GM19455 (cell line): ENCODE data around the gene S100Z.
"Not testable (repeated sequence)": the region's sequence is repeated elsewhere in the genome, so short reads cannot be mapped to it uniquely, and the experiment has no call there.

ENCODE experiments used
- ATAC-seq: cut with Tn5 transposase; IDR thresholded peaks from one replicate; pipeline ENCODE4 v1.9.1; 2021; ENCODE audit not compliant: unreplicated experiment

Gene S100Z

DNA sequence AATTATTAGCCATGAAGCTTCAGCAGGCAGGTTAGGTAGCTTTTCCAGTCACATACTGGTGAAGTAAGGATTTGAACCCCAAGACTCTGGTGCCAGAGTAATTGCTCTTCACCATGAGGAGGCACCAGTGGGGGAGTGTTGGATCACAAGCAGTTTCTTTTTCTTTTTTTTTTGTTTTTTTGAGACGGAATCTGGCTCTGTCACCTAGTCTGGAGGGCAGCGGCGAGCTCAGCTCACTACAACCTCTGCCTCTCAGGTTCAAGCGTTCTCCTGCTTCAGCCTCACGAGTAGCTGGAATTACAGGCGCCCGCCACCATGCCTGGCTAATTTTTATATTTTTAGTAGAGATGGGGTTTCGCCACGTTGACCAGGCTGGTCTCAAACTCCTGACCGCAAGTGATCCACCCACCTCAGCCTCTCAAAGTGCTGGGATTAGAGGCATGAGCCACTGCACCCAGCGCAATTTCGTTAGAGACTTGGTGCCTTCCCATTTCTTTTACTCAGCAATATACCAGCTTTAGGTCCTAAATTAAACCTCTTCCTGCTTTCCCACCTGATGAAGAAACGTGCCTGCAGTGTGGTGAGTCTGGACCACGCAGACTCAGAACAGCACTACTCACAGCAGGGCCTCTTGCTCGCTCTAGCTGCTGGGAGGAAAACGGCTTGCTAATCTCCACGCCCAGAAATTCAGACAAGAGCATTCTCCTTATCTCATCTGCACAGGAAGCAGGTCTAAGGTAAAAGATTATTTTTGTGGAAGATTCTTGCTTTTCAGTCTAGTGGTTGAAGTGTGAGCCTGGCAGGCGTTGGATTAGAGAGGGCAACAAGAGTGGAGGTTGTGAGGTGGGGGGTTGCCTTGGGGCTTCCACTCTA is at the start of gene S100Z:
TSS of gene S100Z (plus strand) at position 596 of the 873 bp plus-strand sequence. CDS start 25,346 bp downstream, outside the sequence.
- ATAC-seq: no peak

- ATAC-seq: no peak
Observed at GRCh38 chr5:76800579-76800978, 49.2 kb upstream of the S100Z start.

- ATAC-seq: no peak
Observed at GRCh38 chr5:76801159-76801802, 48.5 kb upstream of the S100Z start.

GRCh38 chr5:76801803-76802195 is 48.0 kb upstream of the S100Z start:
- ATAC-seq: no peak

DNA sequence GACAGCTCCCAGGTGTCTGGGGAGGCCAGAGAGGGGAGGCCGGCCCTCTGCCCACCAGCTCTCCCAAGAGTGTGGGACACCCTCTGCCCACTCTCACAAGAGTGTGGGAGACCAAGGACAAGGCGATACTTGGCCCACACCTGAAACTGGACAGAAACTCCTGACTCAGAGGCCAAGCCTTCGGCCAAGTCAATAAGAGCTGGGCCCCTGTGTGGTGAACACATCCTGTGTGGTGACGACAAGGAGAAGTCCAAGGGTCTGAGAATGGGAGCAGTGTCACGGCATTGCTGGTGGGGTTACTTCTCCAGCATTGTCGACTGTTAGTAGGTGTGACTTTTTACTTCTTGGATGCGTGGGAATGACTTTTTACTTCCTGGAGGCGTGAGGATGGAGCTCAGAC is 45.5 kb upstream of the S100Z start:
- ATAC-seq: no peak

- no peak for ATAC-seq
Observed at GRCh38 chr5:76805821-76806505, 43.9 kb upstream of the S100Z start.

DNA sequence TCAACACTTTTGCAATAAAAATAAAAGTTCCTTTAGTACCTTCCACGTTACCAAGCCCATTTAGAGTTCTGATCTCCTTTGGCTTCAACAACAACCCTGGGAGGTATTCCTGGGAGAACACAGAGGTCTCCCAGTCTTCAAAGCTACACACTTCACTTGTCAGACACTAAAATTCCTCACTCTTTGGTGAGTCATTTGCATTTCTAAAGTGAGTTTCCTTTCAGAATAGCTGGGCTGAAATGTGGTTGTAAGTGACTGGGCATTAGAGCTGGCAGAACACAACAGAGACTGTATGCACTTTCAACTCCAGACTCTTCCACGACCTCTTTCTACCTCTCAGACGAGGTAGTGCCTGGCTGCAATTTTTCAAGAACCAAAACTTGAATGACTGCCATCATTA is 42.5 kb upstream of the S100Z start:
- ATAC-seq: no peak

GRCh38 chr5:76808141-76808691 is 41.6 kb upstream of the S100Z start:
- ATAC-seq: no peak

GRCh38 chr5:76809141-76809540 is 40.7 kb upstream of the S100Z start:
- no peak for ATAC-seq

GRCh38 chr5:76810236-76810635 is 39.6 kb upstream of the S100Z start:
- ATAC-seq: no peak

GRCh38 chr5:76811214-76811613 is 38.6 kb upstream of the S100Z start:
- ATAC-seq: no peak

DNA sequence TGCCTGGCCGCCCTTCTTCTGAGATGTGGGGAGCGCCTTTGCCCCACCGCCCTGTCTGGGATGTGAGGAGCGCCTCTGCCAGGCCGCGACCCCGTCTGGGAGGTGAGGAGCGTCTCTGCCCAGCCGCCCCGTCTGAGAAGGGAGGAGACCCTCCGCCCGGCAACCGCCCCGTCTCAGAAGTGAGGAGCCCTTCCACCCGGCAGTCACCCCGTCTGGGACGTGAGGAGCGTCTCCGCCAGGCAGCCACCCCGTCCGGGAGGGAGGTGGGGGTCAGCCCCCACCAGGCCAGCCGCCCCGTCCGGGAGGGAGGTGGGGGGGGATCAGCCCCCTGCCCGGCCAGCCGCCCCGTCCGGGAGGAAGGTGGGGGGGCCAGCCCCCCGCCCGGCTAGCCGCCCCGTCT is 37.6 kb upstream of the S100Z start:
- ATAC-seq: not testable (repeated sequence)

GRCh38 chr5:76813982-76814562 is 35.7 kb upstream of the S100Z start:
- no peak for ATAC-seq

GRCh38 chr5:76816110-76816831 is 33.5 kb upstream of the S100Z start:
- no peak for ATAC-seq

GRCh38 chr5:76818844-76819831 is 30.7 kb upstream of the S100Z start, which contains the start of gene F2RL1:
Gene F2RL1, plus strand, starts transcription at chr5:76819030. Its CDS starts 153 bp downstream, at chr5:76819183.
- ATAC-seq: no peak

GRCh38 chr5:76819851-76820525 is 29.8 kb upstream of the S100Z start:
- ATAC-seq: no peak

- no peak for ATAC-seq
Observed at GRCh38 chr5:76820526-76820890, 29.3 kb upstream of the S100Z start.

DNA sequence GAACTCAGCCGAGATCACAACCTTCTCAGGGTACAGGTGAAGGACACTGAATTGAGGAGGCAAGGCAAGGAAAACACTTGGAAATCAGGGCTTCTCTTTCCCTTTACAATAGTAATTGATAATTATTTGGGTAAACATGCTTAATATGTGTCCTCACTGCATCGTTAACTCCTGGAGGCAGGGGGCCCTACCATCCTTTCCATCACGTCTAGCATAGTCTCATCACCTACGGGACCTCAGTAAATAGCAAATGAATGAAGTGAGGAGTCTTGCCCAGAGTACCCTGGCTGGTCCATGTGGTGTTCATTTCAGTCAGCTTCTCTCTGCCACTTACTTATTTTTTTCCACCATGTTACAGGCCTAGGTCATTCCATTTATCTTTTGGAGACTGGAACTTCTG is 28.7 kb upstream of the S100Z start:
- ATAC-seq: no peak
